GM19238 (cell line): ENCODE measurements around the gene CEACAM1.
"Not testable (repeated sequence)": the region's sequence is repeated elsewhere in the genome, so short reads cannot be mapped to it uniquely, and the experiment has no call there.

Experiments used
- DNase-seq: peaks from one replicate; pipeline ENCODE4 v3.0.0; 2011; ENCODE audit warnings: low spot score; ENCODE audit not compliant: insufficient read length

Gene CEACAM1

GRCh38 chr19:42549067-42549466 lies 20.8 kb upstream of the CEACAM1 start:
- DNase-seq: not testable (repeated sequence)

DNA sequence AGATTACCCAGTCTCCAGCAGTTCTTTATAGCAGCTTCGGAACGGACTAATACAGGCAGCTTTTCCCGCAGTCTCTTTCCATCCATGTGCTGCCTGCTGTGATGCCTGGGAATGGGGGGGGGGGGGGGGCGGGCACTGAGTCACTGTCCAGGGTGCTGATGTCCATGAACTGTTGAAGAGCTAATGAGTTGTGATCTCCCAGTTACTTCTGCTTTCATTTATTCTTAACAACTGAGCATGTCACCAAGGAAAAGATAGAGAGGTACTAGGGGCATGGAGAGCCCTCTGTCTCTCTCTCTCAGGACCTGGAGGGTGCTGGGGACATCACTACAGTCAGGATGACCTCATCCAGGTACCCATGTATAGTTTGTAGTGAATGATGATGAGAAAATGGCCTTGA lies 20.3 kb upstream of the CEACAM1 start:
- no peak for DNase-seq

GRCh38 chr19:42547929-42548328 lies 19.6 kb upstream of the CEACAM1 start:
- DNase-seq: no peak

GRCh38 chr19:42546831-42547500 lies 18.7 kb upstream of the CEACAM1 start:
- DNase-seq: no peak

- DNase-seq: no peak
Observed at GRCh38 chr19:42544146-42544545, 15.9 kb upstream of the CEACAM1 start.

DNA sequence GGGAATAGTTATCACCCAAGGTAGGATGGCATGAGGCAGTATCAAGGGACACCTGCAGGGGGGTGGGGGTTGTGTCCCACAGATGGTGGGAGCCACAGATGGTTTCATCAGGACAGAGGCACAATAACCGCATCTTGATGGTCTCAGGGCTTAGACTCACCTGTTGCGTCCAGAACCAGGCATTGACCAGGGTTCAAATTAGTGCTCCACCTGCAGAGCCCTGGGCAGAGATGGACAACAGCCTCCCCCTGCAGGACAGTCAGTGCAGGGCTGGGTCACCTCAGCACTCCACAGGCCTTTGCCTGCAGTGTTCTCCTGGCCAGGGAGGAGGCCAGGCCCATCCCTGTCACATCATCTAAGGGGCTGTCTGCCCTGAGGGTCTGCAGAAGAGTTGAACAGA lies 14.5 kb upstream of the CEACAM1 start:
- DNase-seq: no peak

DNA sequence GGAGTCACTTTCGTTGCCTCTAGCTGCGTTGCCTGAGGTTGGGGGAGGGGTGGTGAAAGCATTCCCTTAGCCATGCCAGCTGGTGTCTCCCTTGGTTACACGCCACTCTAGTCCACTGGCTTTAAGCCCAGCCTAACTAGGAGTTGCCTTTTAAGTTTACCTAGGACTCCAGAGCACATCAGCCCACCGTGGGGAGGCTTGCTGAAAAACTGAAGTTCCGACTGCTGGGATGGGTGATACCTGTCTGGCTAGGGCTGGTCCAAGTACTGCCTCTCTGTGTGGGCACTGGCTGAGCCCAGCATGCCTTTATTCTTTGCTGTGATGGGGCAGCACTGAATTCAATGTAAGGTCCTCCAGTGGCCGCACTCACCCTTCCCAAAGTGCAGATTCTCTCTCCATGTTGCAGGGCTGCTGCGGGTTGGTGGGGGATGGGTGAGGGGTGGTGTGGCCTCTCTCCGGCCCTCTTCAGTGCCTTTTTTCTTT lies 11.8 kb upstream of the CEACAM1 start:
- no peak for DNase-seq

- no peak for DNase-seq
Observed at GRCh38 chr19:42538841-42539709, 10.8 kb upstream of the CEACAM1 start.

DNA sequence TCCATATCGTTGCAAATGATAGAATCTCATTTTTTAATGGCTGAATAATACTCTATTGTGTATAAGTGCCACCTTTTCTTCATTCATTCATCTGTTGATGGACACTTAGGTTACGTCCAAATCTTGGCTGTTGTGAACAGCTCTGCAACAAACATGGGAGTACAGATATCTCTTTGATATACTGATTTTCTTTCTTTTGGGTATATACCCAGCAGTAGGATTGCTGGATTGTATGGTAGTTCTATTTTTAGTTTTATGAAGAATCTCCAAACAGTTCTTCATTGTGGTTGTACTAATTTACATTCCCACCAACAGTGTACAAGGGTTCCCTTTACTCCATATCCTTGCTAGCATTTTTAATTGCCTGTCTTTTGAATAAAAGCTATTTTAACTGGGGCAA lies 7.0 kb upstream of the CEACAM1 start:
- DNase-seq: not testable (repeated sequence)

- no peak for DNase-seq
Observed at GRCh38 chr19:42534391-42534790, 6.1 kb upstream of the CEACAM1 start.

GRCh38 chr19:42532891-42533290 lies 4.6 kb upstream of the CEACAM1 start:
- no peak for DNase-seq

- no peak for DNase-seq
Observed at GRCh38 chr19:42531313-42531712, 3.0 kb upstream of the CEACAM1 start.

DNA sequence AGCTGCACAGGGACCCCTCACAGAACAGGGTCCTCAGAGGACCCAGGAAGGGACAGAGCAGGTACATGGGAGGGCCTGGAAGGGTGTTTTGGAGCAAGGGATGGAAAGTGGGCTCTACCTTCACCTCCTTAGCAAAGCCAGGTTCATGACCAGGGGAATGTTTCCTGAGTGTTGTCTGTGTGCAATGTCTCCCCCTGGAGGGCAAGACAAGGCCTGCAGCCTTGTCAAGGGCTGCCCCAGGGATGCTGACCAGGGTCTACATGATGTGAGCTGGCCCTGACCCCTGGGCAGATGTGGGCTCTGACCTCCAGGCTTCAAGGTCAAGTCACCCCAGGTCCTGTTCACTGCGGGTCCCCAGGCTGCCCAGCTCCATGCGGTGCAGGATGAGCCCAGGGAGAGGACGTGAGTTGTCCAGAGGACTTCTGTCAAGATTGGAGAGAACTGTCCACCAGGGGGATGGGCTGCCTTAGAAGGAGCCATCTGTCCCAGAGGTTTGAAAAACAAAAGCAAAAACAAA lies 1.0 kb upstream of the CEACAM1 start:
- peak; percentile 68 for DNase-seq

GRCh38 chr19:42524943-42525342 lies 3.3 kb downstream of the CEACAM1 start:
- DNase-seq: no peak

GRCh38 chr19:42524250-42524649 lies 4.0 kb downstream of the CEACAM1 start:
- DNase-seq: no peak

- DNase-seq: not testable (repeated sequence)
Observed at GRCh38 chr19:42522262-42522661, 6.0 kb downstream of the CEACAM1 start.

DNA sequence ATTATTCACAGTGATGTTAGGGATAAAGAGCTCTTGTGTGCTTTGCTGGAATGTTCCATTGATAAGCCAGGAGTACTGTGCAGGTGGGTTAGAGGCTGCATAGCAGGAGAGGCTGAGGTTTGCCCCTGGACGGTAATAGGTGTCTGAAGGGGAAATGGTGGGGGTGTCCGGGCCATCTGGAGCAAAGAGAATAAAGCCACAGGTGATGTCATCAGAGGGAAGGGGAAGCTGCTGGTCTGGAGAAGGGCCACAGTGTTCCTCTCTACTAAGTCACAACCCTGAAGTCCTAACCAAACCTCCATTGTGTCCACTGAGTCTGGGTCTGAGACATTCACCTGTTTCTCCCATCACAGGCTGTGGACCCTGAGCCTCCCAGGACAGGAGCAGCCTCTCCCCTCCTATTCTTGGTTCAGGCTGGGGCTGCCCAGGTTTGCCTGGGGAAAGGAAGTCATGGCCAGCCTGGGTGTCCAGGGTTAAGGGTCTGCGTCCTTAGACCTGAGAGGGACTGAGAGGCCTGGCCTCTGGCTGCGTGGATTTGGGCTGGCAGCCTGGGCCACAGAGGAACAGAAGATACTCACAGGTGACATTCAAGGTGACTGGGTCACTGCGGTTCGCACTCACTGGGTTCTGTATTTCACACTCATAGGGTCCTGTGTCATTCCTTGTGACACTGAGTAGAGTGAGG lies 6.8 kb downstream of the CEACAM1 start:
- DNase-seq: no peak

GRCh38 chr19:42519108-42519507 lies 9.2 kb downstream of the CEACAM1 start:
- DNase-seq: no peak

DNA sequence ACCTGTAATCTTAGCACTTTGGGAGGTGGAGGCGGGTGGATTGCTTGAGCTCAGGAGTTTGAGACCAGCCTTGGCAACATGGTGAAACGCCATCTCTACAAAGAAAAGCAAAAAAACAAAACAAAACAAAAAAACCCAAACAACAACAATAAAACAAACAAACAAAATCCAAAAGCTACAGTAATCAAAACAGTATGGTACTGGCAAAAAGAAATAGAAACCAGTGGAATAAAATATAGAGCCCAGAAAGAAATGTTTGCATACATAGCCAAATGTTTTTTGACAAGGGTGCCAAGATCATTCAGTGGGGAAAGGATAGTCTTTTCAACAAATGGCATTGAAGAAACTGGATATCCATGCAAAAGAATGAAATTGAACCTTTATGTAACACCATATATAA lies 11.5 kb downstream of the CEACAM1 start:
- no peak for DNase-seq

DNA sequence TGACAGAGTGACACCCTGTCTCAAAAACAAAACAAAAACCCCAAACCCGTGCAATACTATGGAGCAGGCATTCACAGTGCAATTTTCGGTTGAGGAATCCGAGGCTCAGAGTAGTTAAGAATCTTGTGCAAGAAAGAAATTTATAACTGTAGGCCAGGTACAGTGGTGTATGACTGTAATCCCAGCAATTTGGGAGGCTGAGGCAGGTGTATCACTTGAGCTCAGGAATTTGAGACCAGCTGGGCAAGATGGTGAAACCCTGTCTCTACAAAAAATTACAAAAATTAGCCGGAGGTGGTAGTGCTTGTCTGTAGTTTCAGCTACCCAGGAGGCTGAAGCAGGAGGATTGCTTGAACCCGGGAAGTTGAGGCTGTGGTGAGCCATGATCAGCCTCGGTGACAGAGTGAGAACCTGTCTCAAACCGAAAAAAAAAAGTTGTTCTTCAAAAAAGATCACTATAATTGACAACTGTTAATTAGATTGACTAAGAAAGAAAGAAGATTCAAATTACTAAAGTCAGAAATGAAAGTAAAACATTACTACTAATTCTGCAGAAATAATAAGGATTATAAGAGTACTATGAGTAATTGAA lies 12.9 kb downstream of the CEACAM1 start:
- no peak for DNase-seq

DNA sequence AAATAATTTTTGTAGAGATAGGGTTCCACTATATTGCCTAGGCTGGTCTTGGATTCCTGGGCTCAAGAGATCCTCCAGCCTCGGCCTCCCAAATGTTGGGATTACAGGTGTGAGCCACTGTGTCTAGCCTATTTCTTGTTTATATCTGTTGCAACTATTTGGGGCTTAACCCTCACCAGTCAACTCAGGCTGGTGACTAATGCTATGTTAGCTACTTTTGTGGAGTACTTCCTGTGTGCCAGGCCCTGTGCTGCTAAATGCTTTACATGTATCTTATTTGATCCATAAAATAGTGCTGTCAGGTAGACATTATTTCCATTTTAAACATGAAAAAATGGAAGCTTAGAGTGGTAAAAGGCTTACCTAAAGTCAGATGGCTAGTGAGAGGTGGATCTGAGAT lies 13.8 kb downstream of the CEACAM1 start:
- no peak for DNase-seq
